C4-2B (cell line): ENCODE measurements around the gene UQCRC2.

ENCODE experiments used
- H3K27ac ChIP-seq: fragments of 450-650 bp; 2 replicates; pipeline ENCODE4 v1.5.1; 2017
- CTCF ChIP-seq: fragments of 450-650 bp; conservative IDR thresholded peaks from 2 replicates; pipeline ENCODE4 v1.5.1; 2017; ENCODE audit warnings: mild to moderate bottlenecking
- ZFX ChIP-seq: fragments of 450-650 bp; IDR thresholded peaks from 2 replicates; pipeline ENCODE4 v1.6.1; 2017

UQCRC2 gene

GRCh38 chr16:22030087-22030812, 77.1 kb downstream of the UQCRC2 start:
- H3K27ac ChIP-seq = no peak overlapping the region
- no peak for TF ChIP-seq ZFX
- no peak for TF ChIP-seq CTCF

GRCh38 chr16:22031483-22032083, 78.4 kb downstream of the UQCRC2 start:
- TF ChIP-seq ZFX = no peak
- no peak for TF ChIP-seq CTCF
- H3K27ac ChIP-seq = no peak overlapping the region
